GM12873 (cell line): ENCODE results near the gene ALOX5.

Experiments used
- TF ChIP-seq, protein P1 (sequence below): IDR thresholded peaks from 2 replicates; pipeline ENCODE4 v1.5.1; 2012; ENCODE audit warnings: low read depth, mild to moderate bottlenecking, moderate library complexity, low read length, control low read depth; ENCODE audit not compliant: insufficient read depth; ENCODE audit errors: missing control alignments

The ALOX5 gene

DNA sequence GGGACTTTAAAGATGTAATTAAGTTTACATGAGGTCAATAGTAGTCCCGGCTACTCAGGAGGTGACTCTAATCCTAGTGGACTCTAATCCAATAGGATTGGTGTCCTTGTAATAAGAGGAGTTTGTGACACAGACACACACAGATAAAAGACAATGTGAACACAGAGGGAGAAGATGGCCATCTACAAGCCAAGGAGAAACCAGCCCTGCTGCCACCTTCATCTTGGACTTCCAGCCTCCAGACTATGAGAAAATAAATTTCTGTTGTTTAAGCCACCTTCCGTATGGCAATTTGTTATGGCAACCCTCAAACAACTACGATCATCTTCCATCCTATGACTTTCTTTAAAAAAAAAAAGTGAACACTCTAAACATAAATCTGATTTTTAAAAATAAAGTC is 116.3 kb downstream of the ALOX5 start:
- TF ChIP-seq, protein P1, sequence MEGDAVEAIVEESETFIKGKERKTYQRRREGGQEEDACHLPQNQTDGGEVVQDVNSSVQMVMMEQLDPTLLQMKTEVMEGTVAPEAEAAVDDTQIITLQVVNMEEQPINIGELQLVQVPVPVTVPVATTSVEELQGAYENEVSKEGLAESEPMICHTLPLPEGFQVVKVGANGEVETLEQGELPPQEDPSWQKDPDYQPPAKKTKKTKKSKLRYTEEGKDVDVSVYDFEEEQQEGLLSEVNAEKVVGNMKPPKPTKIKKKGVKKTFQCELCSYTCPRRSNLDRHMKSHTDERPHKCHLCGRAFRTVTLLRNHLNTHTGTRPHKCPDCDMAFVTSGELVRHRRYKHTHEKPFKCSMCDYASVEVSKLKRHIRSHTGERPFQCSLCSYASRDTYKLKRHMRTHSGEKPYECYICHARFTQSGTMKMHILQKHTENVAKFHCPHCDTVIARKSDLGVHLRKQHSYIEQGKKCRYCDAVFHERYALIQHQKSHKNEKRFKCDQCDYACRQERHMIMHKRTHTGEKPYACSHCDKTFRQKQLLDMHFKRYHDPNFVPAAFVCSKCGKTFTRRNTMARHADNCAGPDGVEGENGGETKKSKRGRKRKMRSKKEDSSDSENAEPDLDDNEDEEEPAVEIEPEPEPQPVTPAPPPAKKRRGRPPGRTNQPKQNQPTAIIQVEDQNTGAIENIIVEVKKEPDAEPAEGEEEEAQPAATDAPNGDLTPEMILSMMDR: no peak

DNA sequence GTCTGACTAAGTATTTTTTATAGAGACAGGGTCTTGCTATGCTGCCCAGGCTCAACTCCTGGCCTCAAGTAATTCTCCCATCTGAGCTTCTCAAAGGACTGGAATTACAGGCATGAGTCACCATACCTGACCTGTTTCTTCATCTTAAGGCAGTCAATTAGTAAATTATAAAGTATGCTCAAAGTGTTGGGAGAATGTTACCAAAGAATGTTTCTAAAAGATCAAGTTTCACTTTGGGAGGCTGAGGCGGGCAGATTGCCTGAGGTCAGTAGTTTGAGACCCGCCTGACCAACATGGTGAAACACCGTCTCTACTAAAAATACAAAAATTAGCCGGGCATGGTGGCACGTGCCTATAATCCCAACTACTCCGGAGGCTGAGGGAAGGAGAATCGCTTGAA is 117.0 kb downstream of the ALOX5 start:
- TF ChIP-seq, protein P1: no peak
